K562 (cell line): ENCODE measurements around the gene LINGO3. TPM values are rescaled to one million over a fixed set of nuclear protein-coding genes. Genes with fewer than 3 reads are reported as not detected.

Experiments
- ARID1B ChIP-seq: fragments of 450-650 bp; IDR thresholded peaks from 2 replicates; pipeline ENCODE4 v1.6.1; 2016; ENCODE audit warnings: antibody characterized with exemption, mild to moderate bottlenecking, inconsistent platforms
- ATF1 ChIP-seq, 2 experiments: fragments of 450-650 bp in 1 of 2; IDR thresholded peaks; 2 replicates each; pipeline ENCODE4 v1.6.1; 2016; ENCODE audit warnings: missing compliant biosample characterization in 1 of 2, missing genetic modification characterization in 1 of 2
- CREBBP ChIP-seq: IDR thresholded peaks from one replicate; pipeline ENCODE4 v1.6.1; 2012; ENCODE audit warnings: low read depth, mild to moderate bottlenecking, control low read depth, inconsistent platforms, low read length
- ETS1 ChIP-seq: conservative IDR thresholded peaks from 2 replicates; pipeline ENCODE4 v1.6.1; 2011; ENCODE audit warnings: low read depth, mild to moderate bottlenecking, low read length; ENCODE audit not compliant: control insufficient read depth
- GABPB1 ChIP-seq: sonication (generic); formaldehyde crosslinking; IDR thresholded peaks from 2 replicates; pipeline ENCODE4 v1.8.0; 2022; ENCODE audit warnings: mild to moderate bottlenecking, missing genetic modification reagents
- IRF1 ChIP-seq: sonication (generic); formaldehyde crosslinking; IDR thresholded peaks from 2 replicates; pipeline ENCODE4 v1.8.0; 2022; ENCODE audit warnings: missing genetic modification reagents, mild to moderate bottlenecking, borderline replicate concordance
- JUN ChIP-seq, 2 experiments: sonication (generic) in 1 of 2; formaldehyde crosslinking in 1 of 2; IDR thresholded peaks; 2 replicates each; pipeline versions ENCODE4 v1.6.1 to v1.8.0; 2012 to 2022; ENCODE audit warnings: borderline replicate concordance in 2 of 2, mild to moderate bottlenecking in 2 of 2, improper control_type of control experiment in 1 of 2, low read depth in 1 of 2, low read length in 1 of 2, missing genetic modification reagents in 1 of 2
- KDM1A ChIP-seq, 2 experiments: fragments of 450-650 bp; IDR thresholded peaks; 2 replicates each; pipeline ENCODE4 v1.6.1; 2016; ENCODE audit warnings: mild to moderate bottlenecking in 2 of 2
- MBD2 ChIP-seq: sonication (generic); IDR thresholded peaks from 2 replicates; pipeline ENCODE4 v1.6.1; 2016; ENCODE audit warnings: low read depth, borderline replicate concordance
- MED1 ChIP-seq: sonication (generic); formaldehyde crosslinking; IDR thresholded peaks from 2 replicates; pipeline ENCODE4 v1.8.1; 2023; ENCODE audit warnings: missing genetic modification reagents, borderline replicate concordance
- NBN ChIP-seq: fragments of 450-650 bp; IDR thresholded peaks from 2 replicates; pipeline ENCODE4 v1.6.1; 2016; ENCODE audit warnings: low read depth, mild to moderate bottlenecking
- NCOA1 ChIP-seq: fragments of 450-650 bp; IDR thresholded peaks from 2 replicates; pipeline ENCODE4 v1.6.1; 2016; ENCODE audit warnings: low read depth
- NRF1 ChIP-seq, 2 experiments: fragments of 450-650 bp; IDR thresholded peaks in 1 of 2; conservative IDR thresholded peaks in 1 of 2; 2 replicates each; pipeline ENCODE4 v1.6.1; 2014; ENCODE audit warnings: mild to moderate bottlenecking in 2 of 2
- PTRF ChIP-seq: fragments of 450-650 bp; IDR thresholded peaks from 2 replicates; pipeline ENCODE4 v1.6.1; 2016; ENCODE audit warnings: mild to moderate bottlenecking, missing genetic modification characterization, missing compliant biosample characterization
- SLC30A9 ChIP-seq: fragments of 250-450 bp; sonication (Bioruptor Pico); IDR thresholded peaks from 2 replicates; pipeline ENCODE4 v1.8.0; 2022; ENCODE audit warnings: mild to moderate bottlenecking, moderate library complexity
- TAF7 ChIP-seq: fragments of 450-650 bp; IDR thresholded peaks from 2 replicates; pipeline ENCODE4 v1.6.1; 2016; ENCODE audit warnings: missing genetic modification characterization, missing compliant biosample characterization
- TCF7 ChIP-seq: sonication (generic); IDR thresholded peaks from 2 replicates; pipeline ENCODE4 v1.6.1; 2016; ENCODE audit warnings: antibody characterized with exemption, borderline replicate concordance
- ZNF146 ChIP-seq: IDR thresholded peaks from one replicate; pipeline ENCODE4 v1.6.1; 2018; ENCODE audit warnings: missing compliant biosample characterization; ENCODE audit not compliant: unreplicated experiment
- ZNF316 ChIP-seq: fragments of 450-650 bp; IDR thresholded peaks from 2 replicates; pipeline ENCODE4 v1.6.1; 2016
- ZNF445 ChIP-seq: fragments of 250-450 bp; sonication (Bioruptor Pico); IDR thresholded peaks from 2 replicates; pipeline ENCODE4 v1.4.0; 2020; ENCODE audit warnings: low read depth, mild to moderate bottlenecking, moderate library complexity
- ZNF512 ChIP-seq: IDR thresholded peaks from 2 replicates; pipeline ENCODE4 v1.6.1; 2016; ENCODE audit warnings: missing genetic modification characterization, missing compliant biosample characterization
- ZNF785 ChIP-seq: fragments of 250-450 bp; sonication (Bioruptor Pico); IDR thresholded peaks from 2 replicates; pipeline ENCODE4 v1.4.0; 2020; ENCODE audit warnings: mild to moderate bottlenecking
- polyA plus RNA-seq, 8 experiments: library from polyadenylated mRNA; depleted of rRNA in 4 of 8; stranded (reverse) in 5 of 8; unstranded in 3 of 8; fragments of >200 nt; fragmentation: Nextera tagmentation in 2 of 8; fragmentation: Illumina TruSeq in 1 of 8; extraction: Ambion mirVana in 2 of 8; extraction: Trizol in 1 of 8; gene quantifications; 2 replicates each; pipeline versions ENCODE4 v1.2.1 to v1.2.3, GENCODE V29; 2011 to 2014; ENCODE audit warnings: inconsistent platforms in 1 of 8, missing spikeins in 1 of 8
- total RNA-seq, 7 experiments: library from RNA; depleted of rRNA in 6 of 7; stranded (reverse); fragments of >200 nt in 6 of 7; fragmentation: Illumina TruSeq in 2 of 7; extraction: Trizol in 2 of 7; gene quantifications; 2 replicates each; pipeline versions ENCODE4 v1.2.1 to v1.2.3, GENCODE V29; 2011 to 2021; ENCODE audit warnings: low replicate concordance in 1 of 7
- TF ChIP-seq, protein P1 (sequence below), 2 experiments: fragments of 450-650 bp in 1 of 2; sonication (generic) in 1 of 2; formaldehyde crosslinking in 1 of 2; IDR thresholded peaks in 1 of 2; conservative IDR thresholded peaks in 1 of 2; 2 replicates each; pipeline versions ENCODE4 v1.6.1 to v1.8.1; 2016 to 2023; ENCODE audit warnings: mild to moderate bottlenecking in 2 of 2, moderate library complexity in 2 of 2, inconsistent platforms in 1 of 2, missing genetic modification reagents in 1 of 2

The LINGO3 gene
- total and polyA plus RNA-seq, 9 of the 15 experiments (the other 6 are each of a cell fraction or from before 2014, with no cell fraction given), result 0.03 to 0.05 (median 0.03) TPM; not detected in 6

- TF ChIP-seq SLC30A9 (CRISPR knock-in tag), result no peak
- TF ChIP-seq KDM1A (IDR thresholded peaks at IDR 0.05), result peak; percentile 39 to 47
- TF ChIP-seq ZNF316, result peak; percentile 62
- no peak for TF ChIP-seq MED1 (CRISPR knock-in tag)
- TF ChIP-seq NBN, result no peak
- TF ChIP-seq NCOA1, result no peak
- 0 out of 2 replicates have a peak, but pooled peaks have one; percentile 8 for TF ChIP-seq GABPB1 (CRISPR knock-in tag)
- no peak for TF ChIP-seq ZNF785
- no peak for TF ChIP-seq CREBBP
- 0 out of 2 replicates have a peak, but pooled peaks have one; percentile 5 for TF ChIP-seq ATF1 (CRISPR knock-in tag; IDR thresholded peaks at IDR 0.05)
- peak; percentile 90 for TF ChIP-seq ATF1 (tag; IDR thresholded peaks at IDR 0.05)
- 0 out of 4 replicates have a peak, but pooled peaks of 1 of the 2 experiments have one; percentile 26 for TF ChIP-seq NRF1 (conservative IDR thresholded peaks at IDR 0.05 in 1 of 2, IDR thresholded peaks at IDR 0.05 in 1 of 2)
- TF ChIP-seq, protein P1, sequence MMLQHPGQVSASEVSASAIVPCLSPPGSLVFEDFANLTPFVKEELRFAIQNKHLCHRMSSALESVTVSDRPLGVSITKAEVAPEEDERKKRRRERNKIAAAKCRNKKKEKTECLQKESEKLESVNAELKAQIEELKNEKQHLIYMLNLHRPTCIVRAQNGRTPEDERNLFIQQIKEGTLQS (IDR thresholded peaks at IDR 0.05), result peak; percentile 98
- TF ChIP-seq, protein P1 (CRISPR knock-in tag; conservative IDR thresholded peaks at IDR 0.05), result no peak
- TF ChIP-seq ZNF512 (tag), result no peak
- TF ChIP-seq MBD2, result 0 out of 2 replicates have a peak, but pooled peaks have one; percentile 16
- TF ChIP-seq TAF7, result no peak
- no peak for TF ChIP-seq IRF1 (CRISPR knock-in tag)
- TF ChIP-seq JUN (IDR thresholded peaks at IDR 0.05; ENCODE audit: borderline replicate concordance, low read depth, low read length), result peak; percentile 63; the same call in 1 of the 2 replicates
- TF ChIP-seq JUN (CRISPR knock-in tag; IDR thresholded peaks at IDR 0.05; ENCODE audit: borderline replicate concordance), result no peak
- TF ChIP-seq ZNF146 (CRISPR knock-in tag), result no peak
- no peak for TF ChIP-seq ZNF445
- TF ChIP-seq TCF7, result no peak
- TF ChIP-seq PTRF (tag), result no peak
- TF ChIP-seq ARID1B, result no peak
- no peak for TF ChIP-seq ETS1
Observed at GRCh38 chr19:2302319-2303210, 5.4 kb downstream of the LINGO3 start (continued).
